Spleen (tissue), 11 donors: Measurements from ENCODE around the gene LDLRAD4. TPM values are rescaled to one million over a fixed set of nuclear protein-coding genes. Genes with fewer than 3 reads are reported as not detected.

Experiments used
- DNase-seq: peaks from one replicate; pipeline ENCODE4 v3.0.0-alpha.2; 2020
- H3K27ac ChIP-seq, 8 donors: fragments of 200-600 bp; sonication (generic) in 7 of 8; 1 replicate in 4 of 8; 2 replicates in 4 of 8; pipeline versions ENCODE4 v1.5.0 to v1.8.0; 2016 to 2021; ENCODE audit warnings: inconsistent platforms in 4 of 8, mild to moderate bottlenecking in 4 of 8, moderate library complexity in 1 of 8
- H3K27me3 ChIP-seq, 7 donors: fragments of 200-600 bp; sonication (generic) in 6 of 7; replicated peaks in 1 of 7; 1 replicate in 4 of 7; 2 replicates in 3 of 7; pipeline versions ENCODE4 v1.5.0 to v1.8.0; 2016 to 2021; ENCODE audit warnings: inconsistent platforms in 3 of 7, mild to moderate bottlenecking in 1 of 7
- H3K36me3 ChIP-seq, 6 donors: fragments of 200-600 bp; sonication (generic) in 5 of 6; 1 replicate in 4 of 6; 2 replicates in 2 of 6; pipeline versions ENCODE4 v1.5.0 to v1.8.0; 2016 to 2021; ENCODE audit warnings: inconsistent platforms in 2 of 6
- H3K4me1 ChIP-seq, 6 donors: fragments of 200-600 bp; sonication (generic) in 5 of 6; 1 replicate in 3 of 6; 2 replicates in 3 of 6; pipeline versions ENCODE4 v1.5.0 to v1.8.0; 2016 to 2021; ENCODE audit warnings: inconsistent platforms in 3 of 6
- H3K4me3 ChIP-seq, 8 donors: fragments of 200-600 bp; sonication (generic) in 7 of 8; 1 replicate in 4 of 8; 2 replicates in 4 of 8; pipeline versions ENCODE4 v1.5.0 to v1.8.0; 2016 to 2021; ENCODE audit warnings: inconsistent platforms in 4 of 8, mild to moderate bottlenecking in 4 of 8, moderate library complexity in 2 of 8
- H3K9me3 ChIP-seq, 8 donors: fragments of 200-600 bp; sonication (generic) in 7 of 8; 1 replicate in 4 of 8; 2 replicates in 4 of 8; pipeline versions ENCODE4 v1.5.0 to v1.8.0; 2016 to 2021; ENCODE audit warnings: inconsistent platforms in 4 of 8
- POLR2A ChIP-seq, 3 donors: fragments of 450-650 bp; IDR thresholded peaks; one replicate each; pipeline ENCODE4 v1.5.1; 2017; ENCODE audit warnings: antibody characterized with exemption in 3 of 3, mild to moderate bottlenecking in 1 of 3
- POLR2AphosphoS5 ChIP-seq, 3 donors: sonication (generic); formaldehyde crosslinking; IDR thresholded peaks; one replicate each; pipeline ENCODE4 v1.5.1; 2017; ENCODE audit warnings: antibody characterized with exemption in 3 of 3
- WGBS, 5 donors: extraction: QIAGEN DNeasy Blood & Tissue Kit in 3 of 5; methylation state at CpG; one replicate each; pipeline versions ENCODE4 v1.1.5 to v1.1.7; 2013 to 2018; 5-methylcytosine and 5-hydroxymethylcytosine counted together
- intact Hi-C: fragments of 100-400 bp; cut with DNase I; formaldehyde crosslinking; loops from one replicate; pipeline ENCODE4 v1.15.0; 2023; ENCODE audit warnings: low total_unique reads
- polyA plus RNA-seq, 3 donors: library from polyadenylated mRNA; stranded (reverse); fragments of 200-250 nt; gene quantifications; one replicate each; pipeline ENCODE4 v1.2.1, GENCODE V29; 2013
- total RNA-seq, 7 donors: library from RNA; depleted of rRNA in 3 of 7; stranded (reverse); fragments of >200 nt in 3 of 7; fragmentation: NEBNext Ultra II Directional in 4 of 7; extraction: Animal tissue kit (Norgen Biotek cat#: 25700) in 4 of 7; gene quantifications; one replicate each; pipeline versions ENCODE4 v1.1.0 to v1.2.1, GENCODE V29; 2016 to 2021
- TF ChIP-seq, protein P1 (sequence below), 11 experiments: fragments of 200-600 bp in 7 of 11; fragments of 450-650 bp in 4 of 11; sonication (generic) in 4 of 11; IDR thresholded peaks in 8 of 11; conservative IDR thresholded peaks in 3 of 11; 1 replicate in 7 of 11; 2 replicates in 4 of 11; pipeline versions ENCODE4 v1.4.0 to v1.8.0; 2016 to 2021; ENCODE audit warnings: antibody characterized with exemption in 11 of 11, inconsistent platforms in 4 of 11, mild to moderate bottlenecking in 1 of 11
- donor health status: healthy with polysubstance abuse.
- donor health status: DM: no; HTN: no; CAD: no; lungs with moderate emphysema.
- donor health status: DM: no; HTN: no; CAD: no.
- donor health status: Bipolar disorder and iron deficiency.
- donor health status: healthy.
- donor health status: DM: no; HTN: no; CAD: no.
- donor health status: DM: yes; HTN: yes; CAD: no.

Gene LDLRAD4
- total and polyA plus RNA-seq, 10 donors: 4.5 to 80.8 (median 46.4) TPM

DNA sequence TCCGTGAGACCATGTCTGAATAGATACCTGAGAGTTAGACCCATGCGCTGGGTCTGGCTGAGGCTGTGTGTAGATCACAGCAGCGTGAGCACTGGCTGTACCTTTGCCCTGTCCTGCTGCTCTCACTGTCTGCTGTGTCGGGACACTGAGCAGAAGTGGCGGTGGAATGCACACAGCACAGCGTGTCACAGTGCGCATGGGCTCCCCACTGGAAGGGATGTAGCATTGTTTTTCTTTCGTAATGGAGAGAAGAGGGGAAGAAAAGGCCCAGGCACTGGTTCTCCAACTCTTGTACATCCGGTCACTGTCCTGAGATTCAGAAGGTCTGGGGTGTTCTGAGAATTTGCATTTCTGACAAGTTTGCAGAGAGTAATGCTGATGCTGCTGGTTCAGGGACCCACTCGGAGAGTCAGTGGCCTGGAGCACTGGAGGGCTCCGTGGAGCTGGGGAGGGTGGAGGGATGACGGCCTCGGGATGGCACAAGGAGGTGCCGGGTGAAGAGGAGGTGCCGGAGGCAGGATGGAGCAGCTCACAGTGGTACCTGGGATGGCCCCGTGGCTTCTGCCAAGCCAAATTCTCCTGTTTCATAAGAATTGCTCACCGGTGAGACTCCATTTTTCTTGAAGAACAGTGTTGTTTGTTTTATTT is 252.8 kb downstream of the LDLRAD4 start:
- 78 to 92% (median 80%) methylated on average over 16 to 17 of the region's 17 CpGs for WGBS, 5 donors
- TF ChIP-seq POLR2A (IDR thresholded peaks at IDR 0.05) (no peak), POLR2AphosphoS5 (IDR thresholded peaks at IDR 0.05) (peak in 2 of 3 donors; percentile 61 to 68)
- Histone ChIP-seq H3K9me3 (peaks cover 0 to 16% (median 5%) of the 10 kb centered on the region in 8 donors), H3K4me3 (no peak overlapping the region), H3K36me3 (peaks cover 0 to 34% (median 0%) of the 10 kb centered on the region in 6 donors), H3K27me3 (no peaks in the 10 kb centered on the region), H3K27ac (peak overlapping the region in 6 of 8 donors; percentile 8 to 73 (median 60)), H3K4me1 (peaks cover 0 to 47% (median 15%) of the 10 kb centered on the region in 6 donors)
- peak; percentile 73 for DNase-seq
- intact Hi-C loops: no loop called here

DNA sequence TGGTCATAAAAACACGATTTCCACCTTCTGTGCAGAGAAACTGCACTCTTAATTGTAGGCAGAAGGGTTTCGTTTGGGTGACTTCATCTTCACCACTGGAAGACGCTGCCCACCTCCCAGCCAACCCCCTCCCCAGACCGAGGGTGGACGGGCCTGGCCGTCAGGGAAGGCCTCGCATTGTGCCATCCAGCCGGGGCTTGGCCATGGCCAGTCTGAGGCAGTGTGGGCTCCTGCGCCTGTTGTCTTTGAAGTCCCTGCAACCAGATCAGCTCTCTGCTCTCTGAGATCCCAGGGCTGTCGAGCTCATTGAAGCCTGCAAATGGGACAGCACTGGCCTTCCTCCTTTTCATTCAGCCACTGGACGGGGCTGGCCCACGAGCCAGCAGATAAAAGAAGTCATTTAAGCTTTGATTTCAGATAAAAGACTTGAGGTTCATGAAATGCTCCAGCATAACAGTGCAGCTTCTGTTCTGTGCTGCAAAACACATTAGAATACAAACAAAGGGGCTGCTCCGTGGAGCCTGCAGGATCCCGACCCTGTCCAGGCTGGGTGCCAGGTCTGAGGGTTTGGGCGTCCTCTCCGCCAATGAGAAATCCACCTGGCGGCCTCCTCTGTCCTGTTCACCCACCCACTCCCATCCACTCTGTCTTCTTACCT is 253.5 kb downstream of the LDLRAD4 start:
- DNase-seq: peak; percentile 74
- Histone ChIP-seq H3K4me1 (peaks cover 0 to 39% (median 11%) of the 10 kb centered on the region in 6 donors), H3K4me3 (no peak overlapping the region), H3K9me3 (peaks cover 0 to 10% (median 3%) of the 10 kb centered on the region in 8 donors), H3K36me3 (peaks cover 0 to 41% (median 0%) of the 10 kb centered on the region in 6 donors), H3K27ac (peak overlapping the region in 5 of 8 donors; percentile 8 to 73 (median 63)), H3K27me3 (no peaks in the 10 kb centered on the region)
- intact Hi-C loops: no loop called here
- 61 to 73% (median 70%) methylated on average over 13 to 17 of the region's 17 CpGs for WGBS, 5 donors
- TF ChIP-seq POLR2AphosphoS5 (IDR thresholded peaks at IDR 0.05) (no peak), POLR2A (IDR thresholded peaks at IDR 0.05) (no peak)
- TF ChIP-seq, protein P1, sequence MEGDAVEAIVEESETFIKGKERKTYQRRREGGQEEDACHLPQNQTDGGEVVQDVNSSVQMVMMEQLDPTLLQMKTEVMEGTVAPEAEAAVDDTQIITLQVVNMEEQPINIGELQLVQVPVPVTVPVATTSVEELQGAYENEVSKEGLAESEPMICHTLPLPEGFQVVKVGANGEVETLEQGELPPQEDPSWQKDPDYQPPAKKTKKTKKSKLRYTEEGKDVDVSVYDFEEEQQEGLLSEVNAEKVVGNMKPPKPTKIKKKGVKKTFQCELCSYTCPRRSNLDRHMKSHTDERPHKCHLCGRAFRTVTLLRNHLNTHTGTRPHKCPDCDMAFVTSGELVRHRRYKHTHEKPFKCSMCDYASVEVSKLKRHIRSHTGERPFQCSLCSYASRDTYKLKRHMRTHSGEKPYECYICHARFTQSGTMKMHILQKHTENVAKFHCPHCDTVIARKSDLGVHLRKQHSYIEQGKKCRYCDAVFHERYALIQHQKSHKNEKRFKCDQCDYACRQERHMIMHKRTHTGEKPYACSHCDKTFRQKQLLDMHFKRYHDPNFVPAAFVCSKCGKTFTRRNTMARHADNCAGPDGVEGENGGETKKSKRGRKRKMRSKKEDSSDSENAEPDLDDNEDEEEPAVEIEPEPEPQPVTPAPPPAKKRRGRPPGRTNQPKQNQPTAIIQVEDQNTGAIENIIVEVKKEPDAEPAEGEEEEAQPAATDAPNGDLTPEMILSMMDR (IDR thresholded peaks at IDR 0.05 in 8 of 11, conservative IDR thresholded peaks at IDR 0.05 in 3 of 11): no peak

DNA sequence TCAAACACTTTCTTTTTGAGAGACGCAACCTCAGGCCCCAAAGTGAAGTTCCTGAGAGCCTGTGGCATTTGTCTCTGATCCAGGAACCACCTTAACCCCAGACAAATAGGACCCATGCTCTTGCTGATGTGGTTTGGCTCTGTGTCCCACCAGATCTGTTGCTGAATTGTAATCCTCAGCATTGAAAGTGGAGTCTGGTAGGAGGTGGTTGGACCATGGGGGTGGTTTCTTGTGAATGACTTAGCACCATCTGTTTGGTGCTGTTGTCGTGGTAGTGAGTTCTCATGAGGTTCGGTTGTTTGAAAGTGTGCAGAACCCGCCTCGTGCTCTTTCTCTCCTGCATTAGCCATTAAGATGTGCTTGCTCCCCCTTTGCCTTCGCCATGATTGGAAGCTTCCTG is 255.2 kb downstream of the LDLRAD4 start:
- Histone ChIP-seq H3K4me3 (no peak overlapping the region), H3K27ac (no peak overlapping the region), H3K36me3 (peaks cover 0 to 53% (median 0%) of the 10 kb centered on the region in 6 donors), H3K9me3 (no peaks in the 10 kb centered on the region), H3K27me3 (no peaks in the 10 kb centered on the region), H3K4me1 (peaks cover 0 to 36% (median 11%) of the 10 kb centered on the region in 6 donors)
- TF ChIP-seq, protein P1 (IDR thresholded peaks at IDR 0.05 in 8 of 11, conservative IDR thresholded peaks at IDR 0.05 in 3 of 11): no peak
- TF ChIP-seq POLR2AphosphoS5 (IDR thresholded peaks at IDR 0.05) (no peak), POLR2A (IDR thresholded peaks at IDR 0.05) (no peak)
- no peak for DNase-seq
- intact Hi-C loops: no loop called here
- 90 to 98% (median 95%) methylated on average over 6 of the region's 6 CpGs for WGBS, 5 donors

GRCh38 chr18:13474336-13474735 is 255.8 kb downstream of the LDLRAD4 start:
- peaks cover 0 to 36% (median 11%) of the 10 kb centered on the region in 6 donors for H3K4me1 ChIP-seq
- intact Hi-C loops: no loop called here
- no peak for TF ChIP-seq POLR2AphosphoS5 (IDR thresholded peaks at IDR 0.05)
- TF ChIP-seq, protein P1 (IDR thresholded peaks at IDR 0.05 in 8 of 11, conservative IDR thresholded peaks at IDR 0.05 in 3 of 11): no peak
- no peak for TF ChIP-seq POLR2A (IDR thresholded peaks at IDR 0.05)
- no peaks in the 10 kb centered on the region for H3K9me3 ChIP-seq
- WGBS, 5 donors: 94 to 96% (median 96%) methylated on average over 3 of the region's 3 CpGs
- H3K4me3 ChIP-seq: no peak overlapping the region
- no peak overlapping the region for H3K27ac ChIP-seq
- H3K36me3 ChIP-seq: peaks cover 0 to 53% (median 0%) of the 10 kb centered on the region in 6 donors
- no peak for DNase-seq
- no peaks in the 10 kb centered on the region for H3K27me3 ChIP-seq
